Prostate gland (tissue), 2 donors: Measurements from ENCODE around the gene LGR6.

Experiments used
- POLR2A ChIP-seq: fragments of 450-650 bp; IDR thresholded peaks from one replicate; pipeline ENCODE4 v1.6.1; 2016; ENCODE audit warnings: antibody characterized with exemption, mild to moderate bottlenecking
- POLR2AphosphoS5 ChIP-seq: sonication (generic); formaldehyde crosslinking; IDR thresholded peaks from one replicate; pipeline ENCODE4 v1.6.1; 2017; ENCODE audit warnings: antibody characterized with exemption
- TF ChIP-seq, protein P1 (sequence below), 4 experiments: fragments of 200-600 bp in 2 of 4; fragments of 450-650 bp in 2 of 4; sonication (generic) in 2 of 4; IDR thresholded peaks; 1 replicate in 3 of 4; 2 replicates in 1 of 4; pipeline ENCODE4 v1.5.1; 2016 to 2019; ENCODE audit warnings: antibody characterized with exemption in 4 of 4, mild to moderate bottlenecking in 2 of 4, moderate library complexity in 2 of 4

DNA sequence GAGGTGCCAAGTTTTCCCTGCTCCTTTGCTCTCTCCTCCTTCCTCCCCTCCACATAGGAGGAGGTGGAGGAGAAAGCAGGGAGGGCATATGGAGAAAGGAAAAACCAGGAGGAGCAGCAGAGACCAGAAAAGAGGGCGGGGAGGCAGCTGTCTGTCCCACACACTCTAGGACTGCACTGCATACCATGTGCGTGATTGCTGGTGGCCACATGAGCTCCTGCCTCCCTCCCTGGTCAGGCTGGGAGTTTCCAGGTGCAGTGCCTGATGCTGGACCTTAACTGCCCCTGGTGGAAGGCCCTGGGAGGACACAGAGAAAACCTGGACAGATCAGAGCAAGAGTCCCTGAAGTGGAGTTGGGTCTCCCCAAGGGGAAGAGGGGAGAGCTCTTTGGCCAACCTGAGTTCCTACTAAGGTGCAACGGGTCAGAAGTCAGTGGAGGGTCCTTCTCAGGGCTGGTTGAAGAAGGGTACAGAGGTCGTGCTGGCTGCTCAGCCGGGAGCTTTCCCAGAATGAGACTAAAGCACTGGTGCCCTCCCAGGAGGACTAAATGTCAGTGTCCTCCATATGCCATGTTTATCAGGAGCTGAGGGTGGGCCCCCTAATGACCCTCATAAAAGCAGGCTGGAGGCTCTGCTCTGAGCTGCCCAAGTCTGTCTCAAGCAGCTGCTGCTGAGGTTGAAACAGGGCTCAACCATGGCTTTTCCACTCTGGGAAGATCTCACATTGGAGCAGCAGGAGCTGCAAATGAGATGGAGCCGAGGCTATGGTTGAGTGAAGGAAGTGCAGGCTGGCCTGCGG, 3.5 kb upstream of the LGR6 start:
- TF ChIP-seq, protein P1, sequence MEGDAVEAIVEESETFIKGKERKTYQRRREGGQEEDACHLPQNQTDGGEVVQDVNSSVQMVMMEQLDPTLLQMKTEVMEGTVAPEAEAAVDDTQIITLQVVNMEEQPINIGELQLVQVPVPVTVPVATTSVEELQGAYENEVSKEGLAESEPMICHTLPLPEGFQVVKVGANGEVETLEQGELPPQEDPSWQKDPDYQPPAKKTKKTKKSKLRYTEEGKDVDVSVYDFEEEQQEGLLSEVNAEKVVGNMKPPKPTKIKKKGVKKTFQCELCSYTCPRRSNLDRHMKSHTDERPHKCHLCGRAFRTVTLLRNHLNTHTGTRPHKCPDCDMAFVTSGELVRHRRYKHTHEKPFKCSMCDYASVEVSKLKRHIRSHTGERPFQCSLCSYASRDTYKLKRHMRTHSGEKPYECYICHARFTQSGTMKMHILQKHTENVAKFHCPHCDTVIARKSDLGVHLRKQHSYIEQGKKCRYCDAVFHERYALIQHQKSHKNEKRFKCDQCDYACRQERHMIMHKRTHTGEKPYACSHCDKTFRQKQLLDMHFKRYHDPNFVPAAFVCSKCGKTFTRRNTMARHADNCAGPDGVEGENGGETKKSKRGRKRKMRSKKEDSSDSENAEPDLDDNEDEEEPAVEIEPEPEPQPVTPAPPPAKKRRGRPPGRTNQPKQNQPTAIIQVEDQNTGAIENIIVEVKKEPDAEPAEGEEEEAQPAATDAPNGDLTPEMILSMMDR (IDR thresholded peaks at IDR 0.05), result no peak
- no peak for TF ChIP-seq POLR2A
- no peak for TF ChIP-seq POLR2AphosphoS5
